Measurements from ENCODE around the gene TLR5. TPM values are rescaled to one million over a fixed set of nuclear protein-coding genes. Genes with fewer than 3 reads are reported as not detected.

Gene TLR5
- total RNA-seq, 3 donors from 2014 or later (not counting 1 experiment from before 2014, with no cell fraction given) = 0.24 to 0.41 (median 0.33) TPM

DNA sequence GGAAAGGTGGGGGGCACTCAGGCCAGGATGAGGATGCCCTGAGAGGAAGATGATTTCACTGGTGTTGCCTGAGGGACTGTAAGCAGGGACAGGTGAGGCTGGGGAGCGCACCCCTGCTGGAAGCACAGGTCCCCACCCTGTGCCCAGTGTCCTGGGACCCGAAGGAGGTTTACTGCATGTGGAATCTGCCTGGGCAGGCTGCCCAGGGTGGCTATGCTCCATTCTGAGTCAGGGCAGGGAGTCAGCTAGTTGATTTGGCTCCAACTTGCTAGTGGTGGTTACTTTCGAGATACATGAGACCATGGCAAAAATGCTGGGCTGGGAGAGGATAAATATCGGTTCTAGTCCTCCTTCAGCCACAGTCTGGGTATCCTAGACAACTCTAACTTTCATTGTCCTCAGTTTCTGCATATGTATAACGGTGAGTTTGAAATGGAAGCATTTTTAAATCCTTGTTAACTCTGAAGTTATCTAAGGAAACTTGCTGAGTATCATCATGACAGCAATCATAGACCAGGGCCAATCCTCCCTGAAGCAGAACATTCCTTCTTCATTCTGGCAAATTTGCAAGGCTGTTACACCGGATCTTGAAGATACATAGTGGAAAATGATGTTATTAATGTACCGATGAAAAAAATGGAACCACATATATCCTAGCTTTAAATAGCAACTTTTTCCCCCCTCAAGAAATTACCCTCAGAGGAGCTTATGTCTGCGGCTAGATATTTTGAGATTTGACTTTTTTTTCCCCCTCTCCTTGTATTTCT lies 7.7 kb downstream of the TLR5 start:
- Mint-ChIP-seq H3K36me3 (no peaks in the 10 kb centered on the region), H3K27me3 (ENCODE audit: low read depth in 2 of 2) (peaks cover 43 to 56% of the 10 kb centered on the region in 2 donors), H3K4me3 (no peak overlapping the region), H3K4me1 (peaks cover 5 to 9% of the 10 kb centered on the region in 2 donors), H3K27ac (no peak overlapping the region), H3K9me3 (no peaks in the 10 kb centered on the region)
- TF ChIP-seq, protein P1, sequence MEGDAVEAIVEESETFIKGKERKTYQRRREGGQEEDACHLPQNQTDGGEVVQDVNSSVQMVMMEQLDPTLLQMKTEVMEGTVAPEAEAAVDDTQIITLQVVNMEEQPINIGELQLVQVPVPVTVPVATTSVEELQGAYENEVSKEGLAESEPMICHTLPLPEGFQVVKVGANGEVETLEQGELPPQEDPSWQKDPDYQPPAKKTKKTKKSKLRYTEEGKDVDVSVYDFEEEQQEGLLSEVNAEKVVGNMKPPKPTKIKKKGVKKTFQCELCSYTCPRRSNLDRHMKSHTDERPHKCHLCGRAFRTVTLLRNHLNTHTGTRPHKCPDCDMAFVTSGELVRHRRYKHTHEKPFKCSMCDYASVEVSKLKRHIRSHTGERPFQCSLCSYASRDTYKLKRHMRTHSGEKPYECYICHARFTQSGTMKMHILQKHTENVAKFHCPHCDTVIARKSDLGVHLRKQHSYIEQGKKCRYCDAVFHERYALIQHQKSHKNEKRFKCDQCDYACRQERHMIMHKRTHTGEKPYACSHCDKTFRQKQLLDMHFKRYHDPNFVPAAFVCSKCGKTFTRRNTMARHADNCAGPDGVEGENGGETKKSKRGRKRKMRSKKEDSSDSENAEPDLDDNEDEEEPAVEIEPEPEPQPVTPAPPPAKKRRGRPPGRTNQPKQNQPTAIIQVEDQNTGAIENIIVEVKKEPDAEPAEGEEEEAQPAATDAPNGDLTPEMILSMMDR (IDR thresholded peaks at IDR 0.05) = no peak
- Histone ChIP-seq H3K9me3 (ENCODE audit: control insufficient read depth, insufficient read depth, low read length) (no peaks in the 10 kb centered on the region), H3K36me3 (ENCODE audit: control insufficient read depth, insufficient read depth, low read length) (no peaks in the 10 kb centered on the region), H3K27me3 (ENCODE audit: control insufficient read depth, insufficient read depth, low read length) (peaks cover 15% of the 10 kb centered on the region), H3K27ac (ENCODE audit: low read length) (no peak overlapping the region), H3K4me1 (ENCODE audit: control insufficient read depth, insufficient read depth, low read length) (peaks cover 9% of the 10 kb centered on the region), H3K4me3 (ENCODE audit: low read length) (no peak overlapping the region)
- no peak for ATAC-seq
- no peak for DNase-seq
- intact Hi-C loops (cut with micrococcal nuclease) = no loop called here
- WGBS (ENCODE audit: insufficient coverage) = 84% methylated on average over 5 of the region's 8 CpGs

DNA sequence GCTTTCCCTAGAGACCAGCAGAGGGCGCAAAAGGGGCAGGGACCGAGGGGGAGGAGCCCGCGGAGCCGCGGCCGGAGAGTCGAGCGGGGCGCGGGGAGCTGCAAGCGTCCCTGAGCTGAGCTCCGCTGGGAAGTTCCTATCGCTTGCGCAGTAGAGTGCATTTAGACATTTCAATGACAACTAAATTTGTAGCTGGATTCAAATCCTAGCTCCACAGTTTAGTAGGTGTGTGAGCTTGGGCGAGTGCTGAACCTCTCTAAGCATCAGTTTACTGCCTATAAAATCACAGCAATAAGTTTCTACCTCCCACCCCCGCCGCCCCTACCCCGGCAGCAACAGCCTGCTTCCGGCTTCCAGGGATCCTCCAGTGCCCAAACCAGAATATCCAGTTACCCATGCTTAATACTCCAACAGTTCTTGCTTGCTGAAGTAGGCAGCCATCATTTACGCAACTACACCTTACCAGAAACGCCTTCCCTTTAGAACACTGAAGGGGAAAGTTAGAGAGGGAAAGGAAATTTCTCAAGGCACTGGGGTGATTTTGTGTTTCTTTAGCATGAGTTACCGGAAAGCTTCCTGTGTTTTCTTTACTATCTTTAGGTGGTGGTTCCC lies 9.1 kb downstream of the TLR5 start:
- Mint-ChIP-seq H3K36me3 (no peaks in the 10 kb centered on the region), H3K9me3 (no peaks in the 10 kb centered on the region), H3K27me3 (ENCODE audit: low read depth in 2 of 2) (peaks cover 44 to 63% of the 10 kb centered on the region in 2 donors), H3K27ac (no peak overlapping the region), H3K4me3 (peak overlapping the region; percentile 37), H3K4me1 (peaks cover 13 to 16% of the 10 kb centered on the region in 2 donors)
- Histone ChIP-seq H3K36me3 (ENCODE audit: control insufficient read depth, insufficient read depth, low read length) (no peaks in the 10 kb centered on the region), H3K9me3 (ENCODE audit: control insufficient read depth, insufficient read depth, low read length) (no peaks in the 10 kb centered on the region), H3K27me3 (ENCODE audit: control insufficient read depth, insufficient read depth, low read length) (peaks cover 15% of the 10 kb centered on the region), H3K4me3 (ENCODE audit: low read length) (no peak overlapping the region), H3K27ac (ENCODE audit: low read length) (no peak overlapping the region), H3K4me1 (ENCODE audit: control insufficient read depth, insufficient read depth, low read length) (peaks cover 16% of the 10 kb centered on the region)
- DNase-seq (peak; percentile 69 to 90), ATAC-seq (peak; percentile 90 to 94 (median 91))
- TF ChIP-seq, protein P1 (IDR thresholded peaks at IDR 0.05) = peak; percentile 97
- WGBS (ENCODE audit: insufficient coverage) = 0% methylated on average over 21 of the region's 23 CpGs
- intact Hi-C loops (cut with micrococcal nuclease) = loop anchor here (1.0 kb wide), 2 partner anchors 110 to 550 kb away; no protein-coding TSS in a partner anchor

DNA sequence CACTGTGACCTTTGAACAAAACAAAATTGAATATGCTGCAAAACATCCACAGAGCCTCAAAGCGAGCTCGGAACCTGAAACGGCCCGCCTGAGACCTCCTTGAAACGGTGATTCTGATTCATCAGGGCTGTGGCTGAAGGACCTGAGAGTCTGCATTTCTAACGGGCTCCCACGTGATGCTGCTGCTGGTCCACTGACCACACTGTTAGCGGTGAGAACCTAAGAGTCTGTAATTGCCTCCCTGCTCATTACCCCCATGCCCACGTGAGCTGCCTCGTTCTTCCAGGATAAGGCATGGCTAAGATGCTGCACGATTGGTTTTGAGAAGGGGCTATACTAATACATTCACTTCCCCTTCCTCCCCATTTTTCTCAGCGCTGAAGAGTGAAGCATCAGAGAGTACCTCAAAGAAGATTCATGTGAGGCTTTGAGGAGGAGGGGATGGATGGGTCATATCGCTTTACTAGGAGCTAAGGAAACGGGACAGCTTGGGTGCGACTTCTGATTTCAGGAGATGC lies 9.7 kb downstream of the TLR5 start:
- DNase-seq = no peak
- peaks cover 45 to 66% of the 10 kb centered on the region in 2 donors for H3K27me3 Mint-ChIP-seq (ENCODE audit: low read depth in 2 of 2)
- no peaks in the 10 kb centered on the region for H3K9me3 Mint-ChIP-seq
- Histone ChIP-seq H3K27me3 (ENCODE audit: control insufficient read depth, insufficient read depth, low read length) (peaks cover 15% of the 10 kb centered on the region), H3K27ac (ENCODE audit: low read length) (no peak overlapping the region), H3K4me3 (ENCODE audit: low read length) (no peak overlapping the region), H3K4me1 (ENCODE audit: control insufficient read depth, insufficient read depth, low read length) (peaks cover 17% of the 10 kb centered on the region), H3K36me3 (ENCODE audit: control insufficient read depth, insufficient read depth, low read length) (no peaks in the 10 kb centered on the region), H3K9me3 (ENCODE audit: control insufficient read depth, insufficient read depth, low read length) (no peaks in the 10 kb centered on the region)
- ATAC-seq = no peak
- peak overlapping the region; percentile 37 for H3K4me3 Mint-ChIP-seq
- no peaks in the 10 kb centered on the region for H3K36me3 Mint-ChIP-seq
- H3K27ac Mint-ChIP-seq = no peak overlapping the region
- H3K4me1 Mint-ChIP-seq = peaks cover 14 to 19% of the 10 kb centered on the region in 2 donors
- TF ChIP-seq, protein P1 (IDR thresholded peaks at IDR 0.05) = no peak
- 40% methylated on average over 12 of the region's 15 CpGs for WGBS (ENCODE audit: insufficient coverage)
- intact Hi-C loops (cut with micrococcal nuclease) = loop anchor here (1.0 kb wide), 2 partner anchors 111 to 551 kb away; no protein-coding TSS in a partner anchor

All from natural killer cell (primary cell).